ENCODE results near the gene HYKK.
A peak's percentile ranks its signal among the peaks of the same experiment; 100 is the strongest.

HYKK gene

GRCh38 chr15:78565951-78566774 lies 58.8 kb downstream of the HYKK start:
- TF ChIP-seq CTCF (IDR thresholded peaks at IDR 0.05; ENCODE audit: extremely low read depth, insufficient read depth, missing control alignments) = no peak
- DNase-seq (ENCODE audit: low spot score) = peak; percentile 30
- in situ Hi-C loops (cut with MboI; ENCODE audit: low pct_unique_long_range_greater_than_20kb, low sequenced_read_pairs, unreplicated experiment) = no loop called here

DNA sequence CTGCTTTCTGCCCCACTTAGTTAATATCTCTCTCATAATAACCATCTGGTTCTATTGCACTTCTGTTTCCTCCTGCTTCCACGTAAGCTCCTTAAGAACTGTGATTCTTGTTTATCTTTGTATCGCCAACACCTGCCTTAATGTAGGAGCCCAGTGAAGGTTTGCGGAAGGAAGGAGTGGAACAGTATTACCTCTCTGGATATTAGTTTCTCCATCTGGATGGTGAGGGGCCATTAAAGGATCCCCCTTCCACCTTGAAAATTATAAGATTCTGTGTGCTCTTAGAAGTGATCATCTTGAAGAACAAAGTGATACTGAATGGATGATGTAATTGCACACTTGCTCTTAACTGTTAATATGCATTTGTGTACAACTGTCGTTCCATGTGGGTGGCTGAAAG lies 60.2 kb downstream of the HYKK start:
- in situ Hi-C loops (cut with MboI; ENCODE audit: low pct_unique_long_range_greater_than_20kb, low sequenced_read_pairs, unreplicated experiment) = no loop called here
- no peak for TF ChIP-seq CTCF (IDR thresholded peaks at IDR 0.05; ENCODE audit: extremely low read depth, insufficient read depth, missing control alignments)
- DNase-seq (ENCODE audit: low spot score) = peak; percentile 29

GRCh38 chr15:78570710-78571109 lies 63.3 kb downstream of the HYKK start:
- DNase-seq (ENCODE audit: low spot score) = no peak
- in situ Hi-C loops (cut with MboI; ENCODE audit: low pct_unique_long_range_greater_than_20kb, low sequenced_read_pairs, unreplicated experiment) = no loop called here
- TF ChIP-seq CTCF (IDR thresholded peaks at IDR 0.05; ENCODE audit: extremely low read depth, insufficient read depth, missing control alignments) = peak; percentile 11

DNA sequence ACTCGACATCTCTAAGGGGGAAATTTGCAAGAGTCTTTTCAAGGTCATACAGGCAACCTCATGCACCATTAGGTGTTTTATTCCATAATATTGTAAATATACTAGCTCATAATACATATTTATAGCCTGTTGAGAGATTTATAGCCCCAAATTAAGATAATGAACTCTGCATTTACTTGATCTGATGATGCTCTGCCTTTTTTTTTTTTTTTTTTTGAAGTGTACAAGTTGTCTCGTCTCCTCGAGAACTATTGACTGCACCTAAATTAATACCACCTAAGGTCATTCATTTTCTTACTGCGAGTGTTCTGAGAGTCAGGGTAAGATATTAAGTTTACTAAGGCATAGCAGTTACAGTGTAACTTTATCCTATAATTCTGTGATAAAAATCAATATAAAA lies 64.0 kb downstream of the HYKK start:
- TF ChIP-seq CTCF (IDR thresholded peaks at IDR 0.05; ENCODE audit: extremely low read depth, insufficient read depth, missing control alignments) = no peak
- in situ Hi-C loops (cut with MboI; ENCODE audit: low pct_unique_long_range_greater_than_20kb, low sequenced_read_pairs, unreplicated experiment) = no loop called here
- DNase-seq (ENCODE audit: low spot score) = no peak

GRCh38 chr15:78573416-78573815 lies 66.0 kb downstream of the HYKK start:
- no peak for TF ChIP-seq CTCF (IDR thresholded peaks at IDR 0.05; ENCODE audit: extremely low read depth, insufficient read depth, missing control alignments)
- no peak for DNase-seq (ENCODE audit: low spot score)
- in situ Hi-C loops (cut with MboI; ENCODE audit: low pct_unique_long_range_greater_than_20kb, low sequenced_read_pairs, unreplicated experiment) = no loop called here

DNA sequence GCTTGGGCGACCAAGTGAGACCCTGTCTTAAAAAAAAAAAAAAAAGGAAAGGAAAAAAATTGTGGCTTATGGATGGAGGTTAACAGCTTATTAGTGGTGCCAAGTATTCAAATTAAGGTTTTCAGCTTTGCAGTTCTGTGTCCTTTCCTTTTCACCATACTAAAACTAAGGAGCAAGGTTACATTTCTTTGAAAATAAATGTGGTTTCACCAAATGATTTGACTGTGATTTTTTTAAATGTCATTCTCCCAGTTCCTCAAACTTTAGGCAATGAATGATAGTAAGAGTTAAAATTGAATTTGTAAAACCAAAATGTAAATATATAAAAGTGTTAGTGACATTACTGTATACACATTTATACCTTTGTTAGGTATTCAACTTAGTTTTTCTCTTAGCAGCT lies 67.6 kb downstream of the HYKK start:
- no peak for TF ChIP-seq CTCF (IDR thresholded peaks at IDR 0.05; ENCODE audit: extremely low read depth, insufficient read depth, missing control alignments)
- no peak for DNase-seq (ENCODE audit: low spot score)
- in situ Hi-C loops (cut with MboI; ENCODE audit: low pct_unique_long_range_greater_than_20kb, low sequenced_read_pairs, unreplicated experiment) = no loop called here

Data from GM13977 (cell line).